HG02588 (cell line): ENCODE measurements around the gene CCDC13.
A peak's percentile ranks its signal among the peaks of the same experiment; 100 is the strongest.
"Not testable (repeated sequence)": the region's sequence is repeated elsewhere in the genome, so short reads cannot be mapped to it uniquely, and the experiment has no call there.

ENCODE experiments used
- ATAC-seq: cut with Tn5 transposase; IDR thresholded peaks from one replicate; pipeline ENCODE4 v1.9.1; 2021; ENCODE audit warnings: mild to moderate bottlenecking, moderate library complexity; ENCODE audit not compliant: unreplicated experiment

The CCDC13 gene

GRCh38 chr3:42772670-42773408, at the start of gene CCDC13:
CCDC13 (minus strand) TSS chr3:42773253; CDS start chr3:42758345, 14,908 bp downstream.
- ATAC-seq: peak; percentile 98

- ATAC-seq: no peak
These were observed 49.8 kb upstream of the CCDC13 start for GRCh38 chr3:42822828-42823227.

GRCh38 chr3:42820746-42821051, 47.6 kb upstream of the CCDC13 start:
- no peak for ATAC-seq

- no peak for ATAC-seq
These were observed 46.4 kb upstream of the CCDC13 start for GRCh38 chr3:42819351-42819965.

GRCh38 chr3:42815826-42816225, 42.8 kb upstream of the CCDC13 start:
- ATAC-seq: no peak

GRCh38 chr3:42814914-42815507, 42.0 kb upstream of the CCDC13 start:
- ATAC-seq: no peak

GRCh38 chr3:42814246-42814645, 41.2 kb upstream of the CCDC13 start:
- no peak for ATAC-seq

- ATAC-seq: not testable (repeated sequence)
These were observed 38.2 kb upstream of the CCDC13 start for GRCh38 chr3:42811118-42811883.

GRCh38 chr3:42810706-42811105, 37.7 kb upstream of the CCDC13 start:
- ATAC-seq: not testable (repeated sequence)

- no peak for ATAC-seq
These were observed 36.1 kb upstream of the CCDC13 start, which contains the start of gene ACKR2 for GRCh38 chr3:42809202-42809601. ACKR2 (plus strand) TSS chr3:42809445; CDS start chr3:42864503, 55,058 bp downstream.

- ATAC-seq: no peak
These were observed 34.9 kb upstream of the CCDC13 start for GRCh38 chr3:42807929-42808328.

GRCh38 chr3:42805141-42805821, 32.2 kb upstream of the CCDC13 start:
- no peak for ATAC-seq

- peak; percentile 19 for ATAC-seq
These were observed 31.7 kb upstream of the CCDC13 start for GRCh38 chr3:42804831-42805132.

- ATAC-seq: peak; percentile 98
These were observed 31.2 kb upstream of the CCDC13 start, which contains the start of gene HIGD1A for GRCh38 chr3:42804106-42804830. HIGD1A (minus strand) TSS chr3:42804490; CDS start chr3:42794253, 10,237 bp downstream.

GRCh38 chr3:42803414-42804105, 30.5 kb upstream of the CCDC13 start:
- peak; percentile 17 for ATAC-seq

- no peak for ATAC-seq
These were observed 29.9 kb upstream of the CCDC13 start for GRCh38 chr3:42802876-42803413.

- no peak for ATAC-seq
These were observed 28.7 kb upstream of the CCDC13 start for GRCh38 chr3:42801784-42802183.

GRCh38 chr3:42801048-42801620, 28.1 kb upstream of the CCDC13 start:
- no peak for ATAC-seq

- ATAC-seq: no peak
These were observed 27.2 kb upstream of the CCDC13 start for GRCh38 chr3:42800251-42800650.
